HG02678 (cell line): ENCODE data around the gene SEMA4F.

Experiments used
- ATAC-seq: cut with Tn5 transposase; IDR thresholded peaks from one replicate; pipeline ENCODE4 v1.9.1; 2021; ENCODE audit warnings: mild to moderate bottlenecking, moderate library complexity; ENCODE audit not compliant: unreplicated experiment

Gene SEMA4F

DNA sequence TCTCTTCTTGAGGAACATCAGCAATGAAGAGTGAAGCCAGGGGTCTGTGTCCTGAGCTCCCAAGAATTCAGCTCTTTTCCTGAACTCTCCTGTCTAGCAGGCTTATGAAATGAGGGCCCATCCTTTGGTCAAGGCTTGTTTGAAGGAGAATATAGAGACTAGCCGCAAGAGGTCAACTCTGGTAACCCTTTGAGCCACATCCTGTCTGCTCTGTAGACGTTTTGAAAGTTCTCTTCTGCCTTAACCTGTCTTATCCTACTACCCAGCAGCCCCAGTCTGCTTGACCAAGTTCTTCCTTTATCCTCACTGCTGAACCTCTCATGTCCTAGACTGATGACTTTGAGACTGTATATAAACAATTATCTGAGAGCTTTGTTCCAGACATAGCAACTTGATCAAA, 5.4 kb downstream of the SEMA4F start:
- ATAC-seq, result no peak

DNA sequence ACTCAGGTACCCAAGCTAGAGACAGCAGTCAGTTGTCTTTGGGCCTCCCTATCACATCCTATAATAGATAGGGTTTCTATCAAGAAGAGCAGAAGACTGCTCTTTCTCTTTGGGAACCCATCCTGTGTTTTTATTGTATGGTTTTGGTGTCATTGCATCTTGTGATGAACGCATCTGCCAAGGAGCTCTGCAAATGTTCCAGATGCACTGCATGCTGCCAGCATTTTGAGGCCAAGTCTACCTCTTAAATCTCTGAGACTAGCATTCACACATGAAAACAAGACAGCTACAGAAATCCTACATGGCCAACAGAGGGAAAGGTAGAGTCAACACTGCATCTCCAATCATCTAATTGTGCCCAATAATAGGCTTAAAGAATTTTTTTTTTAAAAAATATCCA, 14.0 kb downstream of the SEMA4F start:
- ATAC-seq, result no peak

DNA sequence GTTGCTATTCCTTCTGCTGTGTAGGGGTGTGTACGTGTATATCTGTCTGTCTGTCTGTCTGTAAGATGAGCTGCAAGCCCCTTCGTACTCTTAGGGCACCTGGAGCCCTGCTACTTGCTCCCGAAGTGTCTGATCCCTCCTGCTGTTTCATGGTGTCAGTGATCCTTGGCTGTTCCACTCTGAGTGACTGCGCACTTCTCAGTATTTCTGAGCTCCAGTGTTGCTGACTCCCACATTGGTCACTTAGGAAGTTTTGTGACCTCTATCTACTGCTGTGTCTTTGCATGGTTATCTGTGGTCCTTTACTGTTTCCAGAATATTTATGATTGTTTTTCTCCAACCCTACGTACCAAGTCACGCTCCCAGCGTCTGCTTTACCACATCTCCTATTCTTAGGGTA, 16.2 kb downstream of the SEMA4F start:
- no peak for ATAC-seq

DNA sequence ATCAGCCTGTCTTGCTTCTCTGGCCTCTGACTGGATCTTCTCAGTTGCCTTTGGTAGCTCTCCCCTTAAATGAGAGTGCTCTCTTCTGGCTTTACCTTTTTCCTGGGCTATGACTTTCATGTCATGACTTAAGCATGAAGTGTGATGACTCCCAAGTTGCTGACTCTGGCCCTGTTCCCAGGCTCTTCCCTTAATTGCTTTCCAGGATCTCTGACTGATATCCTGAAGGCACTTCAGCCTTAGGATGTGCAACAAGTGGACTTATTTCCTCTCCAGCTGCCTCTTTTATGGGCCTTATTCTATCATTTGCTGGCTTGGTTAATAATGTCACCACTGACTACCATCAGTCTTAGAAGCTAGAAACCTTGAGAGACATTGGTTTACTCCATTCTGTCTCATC, 17.4 kb downstream of the SEMA4F start:
- no peak for ATAC-seq

DNA sequence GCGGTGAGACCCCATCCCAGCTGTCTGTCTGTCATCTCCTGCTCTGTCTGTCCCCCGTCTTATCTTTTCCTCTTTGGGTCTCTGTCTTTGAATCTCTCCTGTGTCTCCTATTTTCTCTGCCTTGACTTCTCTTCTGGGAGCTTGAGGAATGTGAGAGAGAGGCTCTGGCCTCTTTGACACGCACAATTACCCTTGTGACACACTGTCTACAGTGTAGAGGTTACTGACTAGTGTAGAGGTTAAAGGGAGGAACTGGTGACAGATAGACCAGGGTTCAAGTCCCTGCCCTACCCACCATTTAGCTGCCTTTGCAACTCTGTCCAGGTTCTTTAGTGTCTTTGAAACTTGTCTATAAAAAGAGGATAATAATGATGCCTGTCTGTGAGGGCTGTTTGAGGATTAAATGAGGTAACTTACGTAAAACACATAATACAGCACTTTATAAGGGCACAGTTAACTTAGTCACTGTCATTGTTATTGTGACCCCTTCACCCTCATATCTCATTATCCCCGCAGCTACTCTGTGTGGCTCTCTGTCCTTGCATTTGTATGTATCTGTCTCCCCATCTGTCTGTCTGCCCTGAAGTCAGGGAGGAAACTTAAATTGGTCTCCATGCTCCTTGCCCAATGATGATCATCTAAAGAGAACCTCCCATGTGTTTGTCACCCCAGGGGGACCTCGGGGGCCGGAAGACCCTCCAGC, 19.9 kb downstream of the SEMA4F start:
- no peak for ATAC-seq

DNA sequence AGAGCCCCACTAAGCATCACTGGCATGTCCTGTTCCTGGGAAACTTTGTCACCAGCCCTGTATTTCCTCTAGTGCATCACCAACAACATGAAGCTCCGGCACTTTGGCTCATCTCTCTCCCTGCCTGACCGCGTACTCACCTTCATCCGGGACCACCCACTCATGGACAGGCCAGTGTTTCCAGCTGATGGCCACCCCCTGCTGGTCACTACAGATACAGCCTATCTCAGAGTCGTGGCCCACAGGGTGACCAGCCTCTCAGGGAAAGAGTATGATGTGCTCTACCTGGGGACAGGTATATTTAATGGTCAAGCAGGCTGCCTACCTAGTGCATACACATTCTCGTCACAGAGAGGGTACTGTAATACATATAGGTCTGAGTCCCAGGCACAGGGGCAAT, 21.0 kb downstream of the SEMA4F start:
- ATAC-seq, result no peak

DNA sequence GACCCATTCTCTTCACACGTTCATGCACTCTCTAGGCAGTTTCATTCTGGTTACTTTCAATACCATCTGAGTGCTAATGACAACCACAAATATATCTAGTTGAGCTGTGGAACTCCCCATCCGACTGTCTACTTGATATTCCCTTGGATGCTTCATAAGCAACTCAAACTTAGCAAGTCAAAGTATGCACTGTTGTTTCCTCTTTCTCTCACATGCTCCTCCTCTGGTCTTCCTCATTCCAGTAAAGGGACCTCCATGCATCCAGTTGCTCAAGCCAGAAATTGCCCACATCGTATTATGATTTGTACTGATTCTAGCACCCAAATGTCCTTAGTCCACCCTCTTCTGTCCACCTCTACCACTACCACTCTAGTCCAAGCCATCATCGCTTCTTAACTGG, 22.3 kb downstream of the SEMA4F start:
- ATAC-seq, result no peak

DNA sequence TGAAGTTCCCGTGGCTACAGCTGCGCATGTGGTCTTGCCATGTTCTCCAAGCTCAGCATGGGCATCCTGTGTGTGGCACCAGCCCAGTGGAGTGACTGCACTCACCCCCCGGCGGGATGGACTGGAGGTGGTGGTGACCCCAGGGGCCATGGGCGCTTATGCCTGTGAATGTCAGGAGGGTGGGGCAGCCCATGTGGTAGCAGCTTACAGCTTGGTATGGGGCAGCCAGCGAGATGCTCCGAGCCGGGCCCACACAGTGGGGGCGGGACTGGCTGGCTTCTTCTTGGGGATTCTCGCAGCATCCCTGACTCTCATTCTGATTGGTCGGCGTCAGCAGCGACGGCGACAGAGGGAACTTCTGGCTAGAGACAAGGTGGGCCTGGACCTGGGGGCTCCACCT, 25.6 kb downstream of the SEMA4F start:
- no peak for ATAC-seq

DNA sequence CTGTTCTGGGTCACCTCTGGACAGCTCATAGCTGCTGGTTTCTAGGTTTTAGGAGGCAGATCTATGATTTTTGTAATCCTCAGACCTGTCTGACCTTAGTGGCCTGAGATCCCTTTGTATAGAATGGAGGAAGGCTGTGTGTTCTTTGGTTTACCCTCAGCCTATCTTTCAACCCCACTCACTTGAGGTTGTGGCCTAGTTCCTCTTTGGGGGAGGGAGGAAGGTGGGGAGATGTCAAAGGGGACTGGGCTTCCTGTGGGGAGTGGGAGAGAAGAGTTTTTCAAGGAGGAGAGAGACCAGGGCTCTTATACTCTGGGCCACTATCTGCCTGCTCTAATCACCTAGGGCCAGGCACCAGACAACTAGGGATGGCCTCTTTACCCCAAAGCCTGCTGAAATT, 28.5 kb downstream of the SEMA4F start:
- no peak for ATAC-seq

DNA sequence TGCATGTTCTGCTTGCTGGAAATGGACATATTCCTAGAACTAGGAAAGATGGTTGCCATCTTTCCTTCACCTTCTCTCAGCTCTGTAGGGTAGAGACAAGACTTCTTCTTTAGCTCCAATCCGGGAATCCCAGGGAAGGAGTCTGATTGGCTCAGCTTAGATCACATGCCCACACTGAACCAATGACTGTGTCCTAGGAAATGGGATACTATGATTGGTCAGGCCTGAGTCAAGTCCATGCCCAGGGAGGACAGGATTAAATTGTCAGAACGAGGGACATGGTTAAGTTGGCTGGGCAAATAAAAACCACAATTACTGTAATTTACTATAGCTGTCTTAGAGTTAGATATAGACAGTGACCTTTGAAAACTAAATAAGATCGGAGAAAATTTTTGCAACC, 31.4 kb downstream of the SEMA4F start:
- no peak for ATAC-seq

DNA sequence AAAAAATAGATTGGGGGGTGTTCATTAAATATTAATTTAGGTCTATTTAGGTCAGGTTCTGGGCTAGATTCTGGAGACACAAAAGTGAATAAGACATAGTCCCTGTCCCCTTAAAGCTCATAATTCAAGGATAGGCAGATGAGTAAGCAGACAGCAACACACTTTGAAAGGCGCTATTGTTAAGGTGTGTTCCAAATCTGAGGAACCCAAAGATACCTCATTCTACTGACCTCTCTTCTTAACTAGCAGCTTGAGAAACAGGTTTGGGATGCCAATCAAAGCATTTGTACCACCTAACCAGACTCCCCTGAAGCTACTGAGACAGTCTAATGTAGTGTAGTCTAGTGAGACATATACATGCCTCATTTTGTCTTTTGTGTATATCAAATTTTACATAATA, 34.8 kb downstream of the SEMA4F start:
- ATAC-seq, result no peak

DNA sequence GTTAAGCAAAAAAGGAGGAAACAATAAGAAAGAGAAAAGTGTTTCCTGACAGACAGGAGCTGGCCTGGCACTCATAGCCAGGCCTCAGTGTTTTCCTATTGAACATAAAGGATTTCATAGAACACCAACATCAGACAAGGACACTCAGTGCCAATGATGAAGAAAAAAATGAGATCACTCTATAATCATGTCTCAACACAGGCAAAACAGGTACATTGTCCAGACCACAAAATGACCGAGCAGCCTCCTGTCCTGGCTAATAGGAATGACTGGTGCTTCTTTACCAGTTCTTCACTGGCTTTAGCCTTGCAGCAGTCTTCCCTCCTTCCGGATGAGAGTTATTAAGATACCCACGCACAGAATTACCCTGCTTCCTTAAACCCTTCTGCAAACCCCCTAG, 35.6 kb downstream of the SEMA4F start:
- ATAC-seq, result no peak

DNA sequence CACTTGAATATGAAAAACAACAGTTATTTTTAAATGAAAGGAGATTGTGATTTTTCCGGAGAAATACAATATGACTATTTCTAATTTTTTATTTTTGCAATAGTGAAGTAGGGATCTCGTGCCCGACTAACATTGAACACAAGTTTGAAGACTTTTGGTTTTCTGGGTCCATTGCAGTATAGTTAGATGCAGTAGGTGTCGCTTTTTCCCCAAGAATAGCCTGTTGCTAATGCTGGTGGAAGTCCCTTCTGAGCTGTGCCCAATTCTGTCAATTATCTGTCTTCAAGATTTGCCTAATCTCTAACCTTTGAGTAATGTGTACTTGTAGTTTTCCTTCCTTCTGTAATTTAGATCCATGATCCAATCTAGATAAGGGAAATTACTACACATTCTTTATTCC, 36.5 kb downstream of the SEMA4F start:
- ATAC-seq, result peak; percentile 53

DNA sequence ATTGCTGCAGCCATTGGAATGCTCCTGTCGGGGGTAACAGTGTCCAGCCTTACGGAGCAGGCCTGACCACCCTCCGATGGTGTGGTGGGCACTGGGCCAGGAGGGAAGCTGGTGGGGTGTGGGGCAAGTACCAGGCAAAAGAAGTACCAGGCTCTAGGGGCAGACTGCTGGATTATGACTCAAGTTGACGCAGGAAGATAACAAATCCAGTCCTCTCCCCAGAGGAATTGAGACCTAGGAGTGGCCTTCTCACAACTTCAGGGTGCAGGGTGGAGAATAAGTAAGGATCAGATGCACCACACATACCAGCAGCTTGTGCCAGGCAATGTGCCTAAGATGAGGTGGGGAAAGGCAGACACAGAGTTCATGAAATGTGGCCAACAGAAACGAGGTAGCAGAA, 37.9 kb downstream of the SEMA4F start:
- ATAC-seq, result no peak

DNA sequence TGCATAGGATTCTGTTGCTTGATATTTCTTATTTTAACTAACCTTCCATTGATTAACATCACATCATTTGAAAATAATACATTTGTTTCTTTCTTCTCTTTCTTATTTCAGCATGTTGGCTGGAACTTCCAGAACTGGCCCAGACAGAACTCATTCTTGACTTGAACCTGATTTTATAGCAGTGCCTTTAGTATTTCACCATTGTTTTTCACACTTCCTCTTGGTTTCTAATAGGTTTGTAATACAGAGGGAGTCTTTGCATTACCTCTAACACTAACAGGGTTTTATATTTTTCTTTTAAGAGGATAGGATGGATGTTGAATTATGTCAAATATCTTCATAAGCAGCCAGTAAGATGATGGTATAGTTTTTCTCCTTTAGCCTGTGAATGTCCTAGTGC, 39.2 kb downstream of the SEMA4F start:
- no peak for ATAC-seq

DNA sequence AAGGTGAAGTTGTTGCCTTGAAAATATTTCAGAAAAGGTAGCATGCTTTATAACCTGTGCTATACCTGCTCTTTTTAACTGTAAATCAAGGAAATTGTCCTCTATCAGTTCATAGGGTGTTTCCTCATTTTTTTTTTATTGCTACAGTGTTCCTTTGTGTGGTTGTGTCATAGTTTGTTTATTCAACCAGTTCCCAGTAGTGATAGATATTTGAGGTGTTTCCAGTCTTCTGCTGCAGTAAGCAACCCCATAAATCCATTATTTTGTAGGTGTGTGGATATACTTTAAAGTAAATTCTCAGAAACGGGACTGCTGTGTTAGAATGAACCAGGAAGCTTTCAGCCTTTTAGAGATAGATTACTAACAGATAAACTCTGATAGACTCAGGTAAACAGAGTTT, 39.6 kb downstream of the SEMA4F start:
- ATAC-seq, result no peak

DNA sequence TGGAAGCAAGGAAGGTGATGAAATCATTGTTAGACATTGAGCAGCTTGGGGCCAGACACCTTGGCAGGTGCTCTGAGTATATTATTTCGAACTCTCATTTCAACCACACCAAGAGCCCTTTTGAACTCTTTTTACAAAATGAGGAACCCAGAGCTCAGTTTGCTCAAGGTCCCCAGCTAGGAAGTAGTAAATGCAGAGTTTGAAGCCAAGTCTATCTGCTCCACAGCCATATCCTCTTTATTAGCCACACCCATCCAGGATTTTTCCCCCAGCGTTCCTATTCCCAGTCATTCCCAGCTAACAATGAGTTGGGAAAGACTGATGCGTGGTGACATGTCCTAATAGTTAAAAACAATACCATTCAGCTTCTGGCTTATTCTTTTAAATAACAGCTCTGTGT, 40.2 kb downstream of the SEMA4F start:
- no peak for ATAC-seq

DNA sequence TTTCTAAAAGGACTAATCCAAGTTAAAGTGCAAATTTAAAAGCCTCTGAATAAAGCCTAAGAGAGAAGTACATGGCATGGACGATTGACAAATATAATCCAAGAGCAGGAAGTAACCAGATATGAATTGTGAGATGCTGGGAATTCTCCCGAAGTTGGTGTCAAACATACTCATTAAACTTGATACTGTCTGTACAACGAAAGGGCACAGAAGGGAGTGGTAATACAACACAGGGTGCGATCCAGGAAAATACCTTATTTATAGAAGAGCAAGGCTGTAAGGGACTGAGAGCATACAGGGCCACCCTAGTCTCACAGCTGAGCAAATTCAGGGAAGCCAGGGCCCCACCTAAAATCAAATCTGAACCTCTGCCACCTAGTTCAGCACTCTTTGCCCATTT, 41.6 kb downstream of the SEMA4F start:
- ATAC-seq, result no peak

DNA sequence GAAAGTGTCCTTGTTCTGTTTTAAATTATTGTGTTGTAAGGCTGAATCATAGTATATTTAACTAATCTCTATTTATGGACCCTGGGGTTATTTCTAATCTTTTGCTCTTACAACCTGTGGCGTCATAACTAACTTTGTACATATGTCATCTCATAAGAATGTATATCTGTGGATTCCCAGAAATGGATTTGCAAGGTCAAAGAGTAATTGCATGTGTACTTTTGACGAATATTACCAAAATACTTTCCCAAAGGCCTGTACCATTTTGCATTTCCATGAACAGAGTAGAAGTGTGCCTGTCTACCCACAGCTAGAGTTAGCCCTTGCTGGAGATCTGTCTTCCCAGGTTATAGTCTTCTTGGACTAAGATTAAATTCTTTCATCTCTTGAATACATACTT, 42.8 kb downstream of the SEMA4F start:
- no peak for ATAC-seq

DNA sequence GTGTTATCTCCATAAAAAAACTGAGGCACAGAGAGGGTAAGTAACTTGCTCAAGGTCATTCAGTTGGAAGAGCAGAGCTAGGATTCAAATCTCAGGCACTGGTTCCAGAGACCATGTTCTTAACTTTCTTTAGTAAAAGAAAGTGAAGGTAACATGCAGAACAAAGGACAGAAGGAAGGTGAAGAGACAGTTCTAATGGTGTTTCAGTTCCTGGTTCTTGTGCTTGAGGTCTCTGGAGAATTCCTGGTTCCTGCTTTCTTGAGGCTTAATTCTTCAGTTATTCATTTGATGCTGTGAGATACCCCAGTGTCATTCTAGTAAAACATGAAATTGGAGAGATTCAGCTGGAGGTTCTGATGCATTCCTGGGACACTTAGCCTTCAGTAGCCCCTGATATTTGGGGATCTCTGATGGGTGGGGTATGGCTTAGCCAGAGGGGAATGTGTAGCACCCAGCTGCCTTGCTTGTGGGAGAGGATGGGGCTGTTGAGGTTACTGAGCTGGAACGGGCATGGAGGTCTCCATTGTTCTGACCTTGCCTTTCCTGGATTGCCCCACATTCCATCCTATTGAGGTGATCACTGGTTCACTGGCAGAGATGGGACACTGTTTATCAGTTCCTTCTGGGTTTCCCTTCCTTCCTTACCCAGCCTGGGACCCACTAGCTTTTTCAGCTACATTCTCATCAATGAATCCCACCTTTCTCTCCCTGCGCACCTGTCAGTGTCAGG, 46.8 kb downstream of the SEMA4F start:
- ATAC-seq, result no peak

DNA sequence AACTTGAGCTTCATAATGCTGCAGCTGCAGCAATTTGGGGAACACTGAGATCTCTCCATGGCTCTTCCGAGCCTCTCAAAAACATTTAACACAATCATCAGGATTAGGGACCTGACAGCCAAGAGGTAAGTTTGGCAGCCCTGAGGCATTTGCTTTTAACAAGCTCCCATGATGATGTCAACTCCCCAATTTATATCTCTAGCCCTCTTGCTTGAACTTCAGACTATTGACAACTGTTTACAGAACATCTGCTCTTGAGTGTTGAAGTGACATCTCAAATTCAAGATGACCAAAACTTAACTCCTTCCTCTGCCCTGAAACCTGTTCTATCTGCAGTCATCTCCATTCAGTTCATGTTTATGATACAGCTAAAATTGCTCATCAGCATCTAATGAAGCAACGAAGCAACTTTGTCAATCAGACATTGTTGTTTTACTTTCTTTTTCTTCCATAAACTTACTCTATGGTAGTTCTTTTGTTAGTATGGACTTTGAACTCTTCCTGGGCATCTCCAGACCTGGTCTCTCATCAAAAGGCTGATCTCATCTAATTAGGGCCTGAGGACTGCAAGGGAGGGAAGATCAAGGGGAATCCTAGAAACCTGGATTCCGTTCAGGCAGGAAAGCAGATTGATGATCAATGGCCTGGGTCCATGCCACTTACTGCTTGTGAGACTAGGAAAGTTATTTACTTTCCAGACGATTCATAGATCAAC, 48.1 kb downstream of the SEMA4F start:
- no peak for ATAC-seq

DNA sequence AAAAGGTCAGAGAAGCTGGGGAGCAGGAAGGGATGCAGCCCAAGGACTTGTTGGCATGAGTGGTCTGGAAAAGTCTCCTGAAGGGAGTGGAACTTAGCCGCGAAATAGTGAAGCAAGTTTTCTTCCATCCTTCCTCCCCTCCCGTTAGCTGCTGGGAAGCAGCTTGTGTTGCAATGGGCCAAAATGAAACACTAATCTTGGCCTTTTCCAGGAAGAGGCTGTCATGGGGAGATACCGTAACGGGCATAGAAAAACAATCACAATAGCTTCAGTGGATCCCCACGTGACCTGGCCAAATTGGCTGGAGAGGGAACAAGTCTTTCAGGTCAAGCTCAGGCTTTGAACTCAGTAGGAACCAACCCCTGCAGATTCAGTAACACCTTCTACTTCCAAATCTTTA, 49.3 kb downstream of the SEMA4F start:
- ATAC-seq, result no peak
